Activated naive CD4-positive, alpha-beta T cell treated with anti-CD3 and anti-CD28 coated beads, Interleukin-2, amount 10 ng/mL, durations not matched to agents 7 days and 5 days (primary cell): ENCODE measurements around the gene TMEM45B.
"Not testable (repeated sequence)": the region's sequence is repeated elsewhere in the genome, so short reads cannot be mapped to it uniquely, and the experiment has no call there.

Experiments
- CTCF ChIA-PET: fragments of 350-600 bp; sonication (Branson Sonifier 250); formaldehyde crosslinking; loops from one replicate; lab custom pipeline; 2021; ENCODE audit warnings: antibody characterized with exemption; lab: Charles Lee
- DNase-seq: peaks from one replicate; pipeline ENCODE4 v3.0.0-alpha.2; 2020
- H3K27ac Mint-ChIP-seq: one replicate; pipeline ENCODE4 v1.8.0; 2021; ENCODE audit warnings: mild to moderate bottlenecking, moderate library complexity, mixed read lengths
- H3K27me3 Mint-ChIP-seq: one replicate; pipeline ENCODE4 v1.8.0; 2021; ENCODE audit warnings: mild to moderate bottlenecking, mixed read lengths
- H3K36me3 Mint-ChIP-seq: one replicate; pipeline ENCODE4 v1.8.0; 2021; ENCODE audit warnings: mixed read lengths
- H3K4me1 Mint-ChIP-seq: one replicate; pipeline ENCODE4 v1.8.0; 2021; ENCODE audit warnings: mixed read lengths
- H3K4me3 Mint-ChIP-seq: one replicate; pipeline ENCODE4 v1.8.0; 2021; ENCODE audit warnings: mild to moderate bottlenecking, moderate library complexity, mixed read lengths
- H3K9me3 Mint-ChIP-seq: one replicate; pipeline ENCODE4 v1.8.0; 2021; ENCODE audit warnings: mixed read lengths

TMEM45B gene

GRCh38 chr11:129790106-129790505 is 25.5 kb upstream of the TMEM45B start:
- Mint-ChIP-seq H3K4me3 (no peak overlapping the region), H3K9me3 (peaks cover 3% of the 10 kb centered on the region), H3K36me3 (no peaks in the 10 kb centered on the region), H3K27me3 (peaks cover 9% of the 10 kb centered on the region), H3K4me1 (peaks cover 7% of the 10 kb centered on the region), H3K27ac (no peak overlapping the region)
- CTCF ChIA-PET, result no interaction called here
- DNase-seq, result no peak

- no peak overlapping the region for H3K4me3 Mint-ChIP-seq
- H3K27me3 Mint-ChIP-seq, result peaks cover 9% of the 10 kb centered on the region
- no peaks in the 10 kb centered on the region for H3K36me3 Mint-ChIP-seq
- H3K27ac Mint-ChIP-seq, result no peak overlapping the region
- CTCF ChIA-PET, result interaction anchor here (0.6 kb wide), 1 partner anchor 305 kb away, joined by 4 read pairs; no protein-coding TSS in a partner anchor
- no peak for DNase-seq
- peaks cover 12% of the 10 kb centered on the region for H3K9me3 Mint-ChIP-seq
- H3K4me1 Mint-ChIP-seq, result peaks cover 7% of the 10 kb centered on the region
Measured at GRCh38 chr11:129791515-129791914, 24.1 kb upstream of the TMEM45B start.

- peaks cover 9% of the 10 kb centered on the region for H3K27me3 Mint-ChIP-seq
- peaks cover 7% of the 10 kb centered on the region for H3K4me1 Mint-ChIP-seq
- H3K9me3 Mint-ChIP-seq, result peaks cover 12% of the 10 kb centered on the region
- CTCF ChIA-PET, result no interaction called here
- H3K4me3 Mint-ChIP-seq, result no peak overlapping the region
- no peak overlapping the region for H3K27ac Mint-ChIP-seq
- H3K36me3 Mint-ChIP-seq, result no peaks in the 10 kb centered on the region
- DNase-seq, result no peak
Measured at GRCh38 chr11:129792663-129793062, 23.0 kb upstream of the TMEM45B start.

DNA sequence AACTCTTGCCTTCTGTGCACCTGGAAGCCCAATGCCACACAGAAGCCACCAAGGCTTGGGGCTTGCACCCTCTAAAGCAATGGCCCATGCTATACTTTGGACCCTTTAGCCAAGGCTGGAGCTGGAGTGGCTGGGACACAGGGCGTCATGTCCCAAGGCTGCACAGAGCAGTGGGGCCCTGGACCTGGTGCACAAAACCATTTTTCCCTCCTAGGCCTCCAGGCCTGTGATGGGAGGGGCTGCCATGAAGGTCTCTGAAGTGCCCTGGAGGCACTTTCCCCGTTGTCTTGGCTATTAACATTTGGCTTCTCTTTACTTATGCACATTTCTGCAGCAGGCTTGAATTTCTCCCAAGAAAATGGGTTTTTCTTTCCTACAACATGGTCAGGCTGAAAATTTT is 20.6 kb upstream of the TMEM45B start:
- no peak for DNase-seq
- CTCF ChIA-PET, result no interaction called here
- H3K4me1 Mint-ChIP-seq, result peaks cover 15% of the 10 kb centered on the region
- no peak overlapping the region for H3K4me3 Mint-ChIP-seq
- peaks cover 9% of the 10 kb centered on the region for H3K27me3 Mint-ChIP-seq
- H3K36me3 Mint-ChIP-seq, result peaks cover 11% of the 10 kb centered on the region
- no peak overlapping the region for H3K27ac Mint-ChIP-seq
- H3K9me3 Mint-ChIP-seq, result peaks cover 23% of the 10 kb centered on the region

DNA sequence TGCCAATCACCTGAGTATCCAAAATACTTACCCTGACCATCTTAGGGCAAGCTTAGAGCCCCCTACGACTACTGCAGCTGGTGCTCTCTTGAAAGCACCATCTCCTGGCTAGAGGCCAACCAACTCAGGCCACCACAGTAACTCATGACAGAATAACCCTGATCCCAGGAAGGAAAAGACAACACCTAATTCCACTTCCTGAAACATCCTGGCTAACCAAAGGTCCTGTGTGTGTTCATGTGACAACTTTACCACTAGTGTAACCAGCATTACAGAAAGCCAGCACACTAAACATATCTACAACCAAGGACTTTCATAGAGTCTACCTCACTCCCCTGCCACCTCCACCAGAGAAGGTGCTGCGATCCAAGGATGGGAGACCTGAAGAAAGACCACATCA is 17.4 kb upstream of the TMEM45B start:
- no peaks in the 10 kb centered on the region for H3K27me3 Mint-ChIP-seq
- H3K36me3 Mint-ChIP-seq, result peaks cover 14% of the 10 kb centered on the region
- CTCF ChIA-PET, result no interaction called here
- H3K4me1 Mint-ChIP-seq, result peaks cover 20% of the 10 kb centered on the region
- peaks cover 26% of the 10 kb centered on the region for H3K9me3 Mint-ChIP-seq
- H3K27ac Mint-ChIP-seq, result no peak overlapping the region
- no peak overlapping the region for H3K4me3 Mint-ChIP-seq
- DNase-seq, result no peak

DNA sequence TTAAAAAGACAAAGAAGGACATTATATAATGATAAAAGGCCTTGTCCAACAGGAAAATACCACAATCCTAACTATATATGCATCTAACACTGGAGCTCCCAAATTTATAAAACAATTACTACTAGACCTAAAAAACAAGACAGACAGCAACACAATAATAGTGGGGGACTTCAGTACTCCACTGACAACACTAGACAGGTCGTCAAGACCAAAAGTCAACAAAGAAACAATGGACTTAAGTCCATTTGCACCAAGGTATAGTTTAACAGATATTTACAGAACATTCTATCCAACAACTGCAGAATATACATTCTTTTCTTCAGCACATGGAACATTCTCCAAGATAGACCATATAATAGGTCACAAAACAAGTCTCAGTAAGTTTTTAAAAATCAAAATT is 15.5 kb upstream of the TMEM45B start:
- CTCF ChIA-PET, result interaction anchor here (0.9 to 1.0 kb wide), 2 partner anchors 50 to 155 kb away, joined by 3 to 4 read pairs; no protein-coding TSS in a partner anchor
- Mint-ChIP-seq H3K36me3 (peaks cover 25% of the 10 kb centered on the region), H3K9me3 (peaks cover 34% of the 10 kb centered on the region), H3K4me1 (peaks cover 39% of the 10 kb centered on the region)
- not testable (repeated sequence) for H3K27ac Mint-ChIP-seq, H3K27me3 Mint-ChIP-seq, DNase-seq, H3K4me3 Mint-ChIP-seq

DNA sequence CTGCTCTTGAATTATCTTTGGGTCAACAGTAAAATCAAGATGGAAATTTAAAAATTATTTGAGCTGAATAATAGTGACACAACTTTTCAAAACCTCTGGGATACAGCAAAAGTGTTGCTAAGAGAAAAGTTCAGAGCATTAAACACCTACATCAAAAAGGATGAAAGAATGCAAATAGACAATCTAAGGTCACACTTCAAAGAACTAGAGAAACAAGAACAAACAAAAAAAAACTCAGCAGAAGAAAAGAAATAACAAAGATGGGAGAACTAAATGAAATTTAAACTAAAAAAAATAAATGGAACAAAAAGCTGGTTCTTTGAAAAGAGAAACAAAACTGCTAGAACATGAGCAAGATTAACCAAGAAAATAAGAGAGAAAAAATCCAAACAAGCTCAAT is 15.0 kb upstream of the TMEM45B start:
- no peak for DNase-seq
- H3K27ac Mint-ChIP-seq, result no peak overlapping the region
- no peak overlapping the region for H3K4me3 Mint-ChIP-seq
- CTCF ChIA-PET, result no interaction called here
- peaks cover 34% of the 10 kb centered on the region for H3K9me3 Mint-ChIP-seq
- peaks cover 30% of the 10 kb centered on the region for H3K36me3 Mint-ChIP-seq
- H3K27me3 Mint-ChIP-seq, result no peaks in the 10 kb centered on the region
- H3K4me1 Mint-ChIP-seq, result peaks cover 44% of the 10 kb centered on the region

DNA sequence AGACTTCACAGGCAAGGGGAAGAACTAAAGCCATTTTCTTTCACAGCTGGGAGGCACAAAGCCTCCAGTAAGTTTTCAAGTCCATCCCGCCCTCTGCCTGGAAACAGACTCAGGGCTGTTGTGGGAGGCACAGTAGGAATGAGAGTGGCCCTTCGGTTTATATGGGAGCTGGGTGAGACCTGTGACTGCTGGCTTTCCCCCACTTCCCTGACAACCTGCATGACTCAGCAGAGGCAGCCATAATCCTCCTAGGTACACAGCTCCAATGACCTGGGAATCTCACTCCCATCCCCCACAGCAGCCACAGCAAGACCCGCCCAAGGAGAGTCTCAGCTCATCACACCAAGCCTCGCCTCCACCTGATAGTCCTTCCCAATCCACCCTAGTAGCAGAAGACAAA is 12.1 kb upstream of the TMEM45B start:
- DNase-seq, result no peak
- peaks cover 16% of the 10 kb centered on the region for H3K27me3 Mint-ChIP-seq
- peaks cover 54% of the 10 kb centered on the region for H3K4me1 Mint-ChIP-seq
- H3K27ac Mint-ChIP-seq, result peak overlapping the region; percentile 86
- H3K9me3 Mint-ChIP-seq, result peaks cover 45% of the 10 kb centered on the region
- H3K36me3 Mint-ChIP-seq, result peaks cover 44% of the 10 kb centered on the region
- CTCF ChIA-PET, result no interaction called here
- peak overlapping the region; percentile 11 for H3K4me3 Mint-ChIP-seq

- DNase-seq, result peak; percentile 66
- Mint-ChIP-seq H3K27ac (peak overlapping the region; percentile 86), H3K27me3 (peaks cover 16% of the 10 kb centered on the region), H3K9me3 (peaks cover 43% of the 10 kb centered on the region), H3K4me3 (peak overlapping the region; percentile 11), H3K36me3 (peaks cover 39% of the 10 kb centered on the region), H3K4me1 (peaks cover 52% of the 10 kb centered on the region)
- CTCF ChIA-PET, result no interaction called here
Measured at GRCh38 chr11:129804012-129804411, 11.6 kb upstream of the TMEM45B start.

DNA sequence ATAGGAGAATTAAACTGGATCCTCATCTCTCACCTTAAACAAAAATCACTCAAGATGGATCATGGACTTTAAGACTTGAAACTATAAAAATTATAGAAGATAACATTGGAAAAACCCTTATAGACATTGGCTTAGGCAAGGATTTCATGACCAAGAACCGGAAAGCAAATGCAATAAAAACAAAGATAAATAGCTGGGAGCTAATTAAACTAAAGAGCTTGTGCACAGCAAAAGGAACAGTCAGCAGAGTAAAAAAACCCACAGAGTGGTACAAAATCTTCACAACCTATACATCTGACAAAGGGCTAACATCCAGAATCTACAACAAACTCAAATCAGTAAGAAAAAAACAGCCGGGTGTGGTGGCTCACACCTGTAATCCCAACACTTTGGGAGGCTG is 7.4 kb upstream of the TMEM45B start:
- Mint-ChIP-seq H3K27me3 (peaks cover 30% of the 10 kb centered on the region), H3K9me3 (peaks cover 43% of the 10 kb centered on the region), H3K4me1 (peaks cover 42% of the 10 kb centered on the region), H3K36me3 (peaks cover 38% of the 10 kb centered on the region)
- H3K4me3 Mint-ChIP-seq, CTCF ChIA-PET, DNase-seq, H3K27ac Mint-ChIP-seq: not testable (repeated sequence)

GRCh38 chr11:129813231-129813791 is 2.3 kb upstream of the TMEM45B start:
- no peak overlapping the region for H3K4me3 Mint-ChIP-seq
- peaks cover 60% of the 10 kb centered on the region for H3K27me3 Mint-ChIP-seq
- H3K9me3 Mint-ChIP-seq, result peaks cover 32% of the 10 kb centered on the region
- peaks cover 14% of the 10 kb centered on the region for H3K36me3 Mint-ChIP-seq
- CTCF ChIA-PET, result interaction anchor here (1.2 kb wide), 1 partner anchor 40 kb away, joined by 3 read pairs; no protein-coding TSS in a partner anchor
- peaks cover 45% of the 10 kb centered on the region for H3K4me1 Mint-ChIP-seq
- no peak for DNase-seq
- no peak overlapping the region for H3K27ac Mint-ChIP-seq

GRCh38 chr11:129814244-129815014 is 1.2 kb upstream of the TMEM45B start:
- peaks cover 27% of the 10 kb centered on the region for H3K9me3 Mint-ChIP-seq
- peaks cover 13% of the 10 kb centered on the region for H3K36me3 Mint-ChIP-seq
- CTCF ChIA-PET, result interaction anchor here (0.9 to 1.2 kb wide), 3 partner anchors 39 to 66 kb away, joined by 3 read pairs; no protein-coding TSS in a partner anchor
- H3K27ac Mint-ChIP-seq, result peak overlapping the region; percentile 95
- H3K4me1 Mint-ChIP-seq, result peaks cover 56% of the 10 kb centered on the region
- H3K4me3 Mint-ChIP-seq, result peak overlapping the region; percentile 81
- H3K27me3 Mint-ChIP-seq, result peaks cover 64% of the 10 kb centered on the region
- DNase-seq, result peak; percentile 87

DNA sequence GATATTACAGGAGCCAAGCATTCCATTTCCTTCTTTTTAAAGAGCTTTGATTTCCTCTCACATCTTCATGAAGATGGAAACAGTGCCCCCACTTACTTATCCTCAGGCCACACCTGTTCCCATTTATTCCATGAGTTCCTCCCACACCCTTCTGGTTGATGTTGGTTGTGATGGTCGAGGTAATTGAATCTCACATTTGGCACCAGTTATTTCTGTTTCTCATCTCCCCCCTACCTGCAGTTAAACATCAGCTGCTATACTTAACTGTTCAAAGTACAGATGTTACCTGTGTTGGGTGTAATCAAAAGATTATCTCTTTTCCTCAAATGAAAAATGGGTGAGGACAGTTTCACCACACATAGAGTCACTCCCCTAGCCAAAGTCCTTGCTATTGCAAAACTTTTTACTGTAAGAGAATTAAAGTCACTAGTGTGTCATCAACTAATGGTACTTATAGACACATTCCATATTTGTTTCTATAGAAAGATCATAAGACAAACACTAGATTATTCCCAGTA is 1.9 kb downstream of the TMEM45B start:
- Mint-ChIP-seq H3K27ac (no peak overlapping the region), H3K9me3 (peaks cover 20% of the 10 kb centered on the region), H3K27me3 (peaks cover 57% of the 10 kb centered on the region), H3K36me3 (peaks cover 11% of the 10 kb centered on the region), H3K4me1 (peaks cover 56% of the 10 kb centered on the region), H3K4me3 (no peak overlapping the region)
- CTCF ChIA-PET, result no interaction called here
- DNase-seq, result no peak

DNA sequence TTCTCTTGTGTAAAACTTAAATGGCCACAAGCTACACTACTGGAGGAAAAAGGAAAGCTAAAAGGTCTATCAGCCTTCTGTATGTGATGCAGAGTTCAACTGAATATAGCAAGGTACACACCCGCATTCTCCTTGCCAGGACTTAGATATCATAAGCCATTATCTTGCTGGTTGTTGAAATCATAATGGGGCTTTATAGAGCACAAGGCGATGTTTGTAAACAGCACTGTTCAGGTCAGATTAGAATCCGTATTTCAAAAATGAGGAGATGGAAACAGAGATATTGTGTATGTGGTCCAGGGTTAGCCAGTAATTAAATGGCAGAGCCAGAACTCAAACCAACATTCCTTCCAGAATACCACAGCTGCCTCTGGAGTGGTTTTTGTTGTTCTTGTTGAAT is 2.6 kb downstream of the TMEM45B start:
- peaks cover 56% of the 10 kb centered on the region for H3K4me1 Mint-ChIP-seq

More for the DNA sequence above, 2.6 kb downstream of the TMEM45B start:
- peaks cover 52% of the 10 kb centered on the region for H3K27me3 Mint-ChIP-seq
- peaks cover 20% of the 10 kb centered on the region for H3K9me3 Mint-ChIP-seq
- H3K4me3 Mint-ChIP-seq, H3K27ac Mint-ChIP-seq, CTCF ChIA-PET, DNase-seq: not testable (repeated sequence)
- H3K36me3 Mint-ChIP-seq, result peaks cover 11% of the 10 kb centered on the region
